GM21825 (cell line): ENCODE data around the gene HCST.
"Not testable (repeated sequence)": the region's sequence is repeated elsewhere in the genome, so short reads cannot be mapped to it uniquely, and the experiment has no call there.

Source experiments
- ATAC-seq: cut with Tn5 transposase; IDR thresholded peaks from one replicate; pipeline ENCODE4 v1.9.1; 2021; ENCODE audit warnings: mild to moderate bottlenecking, moderate library complexity; ENCODE audit not compliant: unreplicated experiment

HCST gene

DNA sequence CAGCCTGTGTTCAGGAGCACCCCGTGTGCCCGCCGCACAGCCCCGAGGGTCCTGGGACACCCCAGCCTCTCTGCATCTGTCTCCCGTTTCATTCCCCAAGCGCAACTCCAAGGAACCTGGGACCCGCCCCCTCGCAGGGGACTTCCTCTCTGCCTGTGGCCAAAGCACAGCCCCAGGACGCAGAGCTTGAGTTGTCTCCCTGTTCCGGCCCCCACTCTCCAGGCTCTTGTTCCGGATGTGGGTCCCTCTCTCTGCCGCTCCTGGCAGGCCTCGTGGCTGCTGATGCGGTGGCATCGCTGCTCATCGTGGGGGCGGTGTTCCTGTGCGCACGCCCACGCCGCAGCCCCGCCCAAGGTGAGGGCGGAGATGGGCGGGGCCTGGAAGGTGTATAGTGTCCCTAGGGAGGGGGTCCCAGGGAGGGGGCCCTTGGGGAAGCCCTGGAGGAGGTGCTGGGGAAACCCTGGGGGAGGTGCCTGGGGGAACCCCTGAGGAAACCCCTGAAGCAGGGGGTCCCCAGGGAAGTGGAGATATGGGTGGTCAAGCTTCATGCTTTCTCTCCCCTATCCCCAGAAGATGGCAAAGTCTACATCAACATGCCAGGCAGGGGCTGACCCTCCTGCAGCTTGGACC is 1.3 kb downstream of the HCST start:
- peak; percentile 33 for ATAC-seq

DNA sequence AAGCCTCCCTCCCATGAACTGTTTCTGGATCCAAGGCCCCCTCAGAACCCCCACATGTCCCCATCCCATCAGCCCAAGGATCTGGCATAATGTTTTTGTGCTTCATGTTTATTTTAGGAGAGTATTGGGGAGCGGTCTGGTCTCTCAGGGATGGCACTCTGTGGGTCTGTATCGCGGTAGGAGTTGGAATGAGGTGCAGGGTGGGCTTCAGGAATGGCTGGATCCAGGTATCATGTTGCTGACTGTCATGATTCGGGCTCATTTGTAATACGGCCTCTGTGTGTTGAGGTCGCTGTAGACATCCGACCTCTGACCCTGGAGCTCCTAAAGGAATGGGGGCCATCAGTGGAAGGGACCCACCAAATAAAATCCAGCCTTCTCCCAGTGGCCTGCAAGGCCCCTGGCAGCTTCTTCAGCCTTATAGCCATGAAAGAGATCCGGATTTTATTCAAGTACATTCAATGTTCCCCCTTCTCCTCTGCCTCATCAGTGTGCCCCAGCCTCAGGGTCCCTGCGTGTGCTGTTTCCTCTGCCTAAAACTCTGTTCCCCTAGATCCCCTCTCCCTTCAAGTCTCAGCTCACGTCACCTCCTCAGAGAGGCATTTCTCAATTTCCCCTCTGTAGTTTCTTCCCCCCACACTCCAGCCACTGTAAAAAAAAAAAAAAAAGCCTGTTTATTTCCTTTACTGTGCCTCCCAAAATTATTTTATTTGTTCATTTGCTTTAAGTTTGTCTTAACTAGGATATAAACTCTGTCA is 2.2 kb downstream of the HCST start:
- ATAC-seq: no peak

- no peak for ATAC-seq
Observed at GRCh38 chr19:35905178-35905727, 2.9 kb downstream of the HCST start.

GRCh38 chr19:35907377-35907745 is 5.0 kb downstream of the HCST start:
- no peak for ATAC-seq

- no peak for ATAC-seq
Observed at GRCh38 chr19:35908010-35908441, 5.7 kb downstream of the HCST start, which contains the start of gene TYROBP. Gene TYROBP (minus strand): TSS chr19:35908295. CDS start chr19:35908228, 67 bp downstream.

DNA sequence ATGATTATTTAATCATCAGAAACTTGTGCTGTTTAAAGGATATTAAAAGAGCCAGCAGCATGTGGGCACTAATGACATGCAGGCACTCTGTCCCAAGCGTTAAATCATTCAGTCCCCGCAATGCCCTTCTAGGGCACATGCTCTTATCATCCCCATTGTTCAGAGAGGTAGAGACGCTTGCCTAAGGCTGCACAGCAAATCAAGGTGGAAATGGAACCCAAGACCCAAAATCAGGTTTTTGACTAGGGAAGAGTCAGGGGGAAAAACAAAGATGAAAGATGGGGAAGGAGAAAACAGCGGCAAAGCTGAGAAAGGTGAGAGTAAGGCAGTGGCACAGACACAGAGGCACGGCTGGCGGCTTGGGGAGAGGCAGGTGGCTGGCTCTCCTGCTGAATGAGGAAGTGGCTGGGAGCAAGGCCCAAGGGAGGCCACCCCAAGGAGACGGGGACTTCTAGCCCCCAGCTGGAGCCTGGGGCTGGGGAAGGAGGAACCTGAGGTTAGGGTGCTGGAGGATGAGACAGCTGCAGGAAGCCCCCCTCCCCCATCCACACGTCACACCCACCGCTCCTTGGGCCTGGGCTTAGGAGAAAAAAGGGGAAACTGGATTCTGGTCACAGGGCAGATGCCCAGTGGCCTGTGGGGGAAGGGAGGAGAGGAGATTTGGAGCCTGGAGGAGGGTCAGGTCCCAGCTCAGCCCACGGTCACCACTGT is 6.8 kb downstream of the HCST start:
- ATAC-seq: no peak

DNA sequence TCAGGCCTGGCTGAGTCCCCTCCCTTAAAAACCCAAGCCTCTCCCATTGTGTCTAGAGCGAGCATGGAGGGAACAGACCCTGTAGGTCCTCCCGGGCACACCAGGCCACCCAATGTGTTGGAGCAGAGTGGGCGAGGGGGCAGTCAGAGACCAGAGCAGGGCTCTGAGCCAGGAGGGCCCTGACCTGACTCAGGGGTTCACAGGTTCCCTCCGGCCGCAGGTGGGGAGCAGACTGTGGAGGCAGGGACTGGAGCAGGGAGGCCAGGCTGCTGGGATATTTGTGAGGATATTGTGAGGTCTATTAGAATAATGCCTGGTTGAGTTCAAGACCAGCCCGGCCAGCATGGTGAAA is 7.3 kb downstream of the HCST start:
- ATAC-seq: no peak

DNA sequence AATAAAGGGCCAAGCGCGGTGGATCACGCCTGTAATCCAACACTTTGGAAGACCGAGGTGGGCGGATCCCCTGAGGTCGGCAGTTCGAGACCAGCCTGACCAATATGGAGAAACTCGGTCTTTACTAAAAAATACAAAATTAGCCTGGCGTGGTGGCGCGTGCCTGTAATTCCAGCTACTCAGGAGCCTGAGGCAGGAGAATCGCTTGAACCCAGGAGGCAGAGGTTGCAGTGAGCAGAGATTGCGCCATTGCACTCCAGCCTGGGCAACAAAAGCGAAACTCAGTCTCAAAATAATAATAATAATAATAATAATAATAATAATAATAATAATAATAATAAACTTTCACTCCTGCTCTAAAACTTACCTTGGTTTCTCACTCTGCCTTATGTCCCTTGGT is 8.0 kb downstream of the HCST start:
- not testable (repeated sequence) for ATAC-seq

GRCh38 chr19:35911173-35911572 is 8.8 kb downstream of the HCST start:
- no peak for ATAC-seq

- ATAC-seq: no peak
Observed at GRCh38 chr19:35911790-35912189, 9.5 kb downstream of the HCST start.

- ATAC-seq: no peak
Observed at GRCh38 chr19:35913589-35913988, 11.3 kb downstream of the HCST start.

DNA sequence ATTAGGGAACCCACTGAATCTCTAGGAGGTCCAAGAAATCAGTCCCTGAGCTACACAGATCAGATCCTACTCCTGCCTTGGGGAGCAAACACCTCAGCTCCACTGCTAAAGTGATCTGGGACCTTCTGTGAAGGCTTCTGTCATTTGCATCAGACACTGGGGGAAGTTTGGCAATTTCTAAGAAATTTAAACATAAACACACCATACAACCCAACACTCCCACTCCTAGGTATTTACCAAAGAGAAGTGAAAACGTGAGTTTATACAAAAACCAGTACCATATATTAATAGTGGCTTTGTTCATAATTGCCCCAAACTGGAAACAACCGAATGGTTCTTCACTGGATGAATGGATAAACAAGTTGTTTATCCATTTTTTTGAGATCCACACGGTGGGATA is 13.1 kb downstream of the HCST start:
- no peak for ATAC-seq

DNA sequence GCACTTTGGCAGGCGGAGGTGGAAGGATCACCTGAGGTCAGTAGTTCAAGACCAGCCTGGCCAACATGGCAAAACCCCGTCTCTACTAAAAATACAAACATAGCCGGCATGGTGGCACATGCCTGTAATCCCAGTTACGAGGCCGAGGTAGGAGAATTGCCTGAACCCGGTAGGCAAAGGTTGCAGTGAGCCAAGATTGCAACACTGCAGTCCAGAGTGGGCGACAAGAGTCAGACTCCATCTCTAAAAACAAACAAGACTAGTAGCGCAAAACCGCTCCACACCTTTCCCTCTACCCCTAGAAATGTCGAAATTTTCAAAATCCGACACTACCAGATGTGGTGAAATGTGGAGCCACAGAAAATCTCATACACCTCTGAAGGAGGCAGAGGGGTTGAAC is 17.0 kb downstream of the HCST start:
- ATAC-seq: no peak

DNA sequence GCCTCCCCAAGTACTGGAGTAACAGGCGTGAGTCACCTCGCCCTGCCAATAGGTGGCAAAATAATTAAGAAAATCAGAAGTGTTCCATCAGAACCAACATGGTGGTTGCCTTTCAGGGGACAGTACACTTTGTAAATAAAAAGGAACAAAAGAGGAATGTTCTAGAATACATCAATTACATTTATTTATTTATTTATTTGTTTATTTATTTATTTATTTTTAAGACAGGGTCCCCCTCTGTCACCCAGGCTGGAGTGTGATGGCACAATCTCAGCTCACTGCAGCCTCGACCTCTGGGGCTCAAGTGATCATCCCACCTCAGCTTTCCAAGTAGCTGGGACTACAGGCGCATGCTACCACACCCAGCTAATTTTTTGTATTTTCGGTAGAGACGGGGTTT is 18.7 kb downstream of the HCST start:
- ATAC-seq: no peak

DNA sequence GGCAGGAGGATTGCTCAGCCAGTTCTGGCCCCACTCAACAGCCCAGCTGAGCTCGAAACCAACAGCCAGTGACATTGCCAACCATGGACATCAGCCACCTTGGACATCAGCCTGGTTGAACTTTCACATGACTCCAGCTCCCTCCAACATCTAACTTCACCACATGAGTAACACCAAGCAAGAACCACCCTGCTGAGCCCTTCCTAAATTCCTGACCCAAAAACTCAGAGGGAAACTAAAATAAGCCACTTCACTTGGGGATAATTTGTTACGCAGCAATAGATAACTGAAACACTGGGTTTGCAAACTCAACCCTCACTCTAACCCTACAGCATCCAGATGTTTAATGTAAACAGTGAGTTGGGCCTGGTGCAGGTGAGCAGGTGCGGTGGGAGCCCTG is 23.2 kb downstream of the HCST start:
- ATAC-seq: no peak

GRCh38 chr19:35928507-35928906 is 26.2 kb downstream of the HCST start:
- no peak for ATAC-seq

DNA sequence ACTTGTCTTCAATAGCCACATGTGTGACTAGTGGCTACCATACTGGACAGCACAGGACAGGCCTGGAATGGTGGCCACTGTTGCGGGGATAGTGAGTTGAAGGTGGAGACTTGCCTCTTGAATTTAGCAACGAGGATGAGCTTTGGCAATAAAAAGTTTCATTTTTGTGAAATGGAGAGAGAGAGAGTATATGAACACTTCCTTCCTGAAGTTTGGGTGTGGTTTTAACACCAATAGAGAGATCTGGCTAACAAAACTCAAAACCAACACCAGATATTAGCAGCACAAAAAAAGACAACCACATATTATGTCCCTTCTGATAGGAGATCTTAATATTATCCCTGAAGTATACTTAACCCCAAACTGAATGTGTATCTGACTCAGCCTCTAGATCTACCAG is 27.5 kb downstream of the HCST start:
- no peak for ATAC-seq

GRCh38 chr19:35931161-35931873 is 29.0 kb downstream of the HCST start:
- ATAC-seq: peak; percentile 92

GRCh38 chr19:35931874-35932202 is 29.5 kb downstream of the HCST start:
- ATAC-seq: no peak

GRCh38 chr19:35932291-35932936 is 30.1 kb downstream of the HCST start:
- no peak for ATAC-seq
